HL-60 (cell line): Measurements from ENCODE around the gene SRSF8.

Experiments used
- GABPA ChIP-seq: IDR thresholded peaks from 2 replicates; pipeline ENCODE4 v1.6.1; 2012; ENCODE audit warnings: low read depth
- SPI1 ChIP-seq: IDR thresholded peaks from 2 replicates; pipeline ENCODE4 v1.6.1; 2012; ENCODE audit warnings: low read depth, mild to moderate bottlenecking, borderline replicate concordance

GRCh38 chr11:95104121-95104830 is 37.6 kb downstream of the SRSF8 start:
- TF ChIP-seq GABPA (no peak), SPI1 (no peak)
